Peyer's patch (tissue), 4 donors: Measurements from ENCODE around the gene CCDC187.

ENCODE experiments used
- POLR2A ChIP-seq, 2 donors: fragments of 450-650 bp; IDR thresholded peaks; one replicate each; pipeline ENCODE4 v1.5.1; 2017; ENCODE audit warnings: antibody characterized with exemption in 2 of 2, mild to moderate bottlenecking in 2 of 2, moderate library complexity in 2 of 2
- TF ChIP-seq, protein P1 (sequence below), 6 experiments: fragments of 450-650 bp in 4 of 6; fragments of 200-600 bp in 2 of 6; sonication (generic) in 1 of 6; IDR thresholded peaks; one replicate each; pipeline ENCODE4 v1.5.1; 2017 to 2019; ENCODE audit warnings: antibody characterized with exemption in 6 of 6, mild to moderate bottlenecking in 3 of 6, moderate library complexity in 1 of 6

DNA sequence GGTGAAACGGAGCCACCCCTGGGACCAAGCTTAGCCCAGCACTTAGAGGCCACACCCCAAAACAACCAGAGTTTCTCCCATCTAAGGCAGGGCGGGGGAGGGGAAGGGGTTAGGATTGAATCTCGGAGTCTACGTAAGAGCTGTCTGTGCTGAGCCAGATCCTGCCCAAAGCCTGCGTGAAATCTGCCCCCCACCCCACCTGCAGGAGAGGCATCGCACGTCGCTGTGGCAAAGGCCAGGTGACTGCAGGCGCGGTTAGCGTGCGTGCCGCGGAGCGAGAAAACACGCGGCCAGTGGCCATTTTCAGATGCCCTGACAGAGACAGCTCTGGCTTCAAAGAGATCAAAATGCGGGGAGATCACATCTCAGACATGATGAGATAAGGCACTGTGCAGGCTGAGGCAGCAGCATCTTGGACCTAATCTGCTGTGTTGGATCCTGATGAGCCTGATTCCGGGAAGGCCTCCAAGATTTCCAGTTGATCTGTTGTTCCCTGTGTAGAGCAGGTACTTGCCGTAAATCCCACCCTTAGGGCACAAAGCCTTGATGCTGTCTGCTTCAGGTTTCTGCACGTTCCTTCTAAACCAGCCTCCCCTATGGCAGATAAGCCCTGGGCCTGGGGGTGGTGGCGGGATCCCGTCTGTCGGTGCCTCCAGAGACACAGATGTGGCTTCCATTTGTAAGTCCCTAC lies 55.8 kb downstream of the CCDC187 start:
- TF ChIP-seq, protein P1, sequence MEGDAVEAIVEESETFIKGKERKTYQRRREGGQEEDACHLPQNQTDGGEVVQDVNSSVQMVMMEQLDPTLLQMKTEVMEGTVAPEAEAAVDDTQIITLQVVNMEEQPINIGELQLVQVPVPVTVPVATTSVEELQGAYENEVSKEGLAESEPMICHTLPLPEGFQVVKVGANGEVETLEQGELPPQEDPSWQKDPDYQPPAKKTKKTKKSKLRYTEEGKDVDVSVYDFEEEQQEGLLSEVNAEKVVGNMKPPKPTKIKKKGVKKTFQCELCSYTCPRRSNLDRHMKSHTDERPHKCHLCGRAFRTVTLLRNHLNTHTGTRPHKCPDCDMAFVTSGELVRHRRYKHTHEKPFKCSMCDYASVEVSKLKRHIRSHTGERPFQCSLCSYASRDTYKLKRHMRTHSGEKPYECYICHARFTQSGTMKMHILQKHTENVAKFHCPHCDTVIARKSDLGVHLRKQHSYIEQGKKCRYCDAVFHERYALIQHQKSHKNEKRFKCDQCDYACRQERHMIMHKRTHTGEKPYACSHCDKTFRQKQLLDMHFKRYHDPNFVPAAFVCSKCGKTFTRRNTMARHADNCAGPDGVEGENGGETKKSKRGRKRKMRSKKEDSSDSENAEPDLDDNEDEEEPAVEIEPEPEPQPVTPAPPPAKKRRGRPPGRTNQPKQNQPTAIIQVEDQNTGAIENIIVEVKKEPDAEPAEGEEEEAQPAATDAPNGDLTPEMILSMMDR (IDR thresholded peaks at IDR 0.05) = no peak
- no peak for TF ChIP-seq POLR2A (IDR thresholded peaks at IDR 0.05)
